Loucy (cell line): ENCODE data around the gene MEF2A.

Source experiments
- H2AFZ ChIP-seq: fragments of 200-600 bp; sonication (generic); 2 replicates; pipeline ENCODE4 v1.6.0; 2016; ENCODE audit warnings: antibody characterized with exemption, mild to moderate bottlenecking, low read length, moderate library complexity
- H3F3A ChIP-seq: fragments of 200-600 bp; 2 replicates; pipeline ENCODE4 v1.6.0; 2016; ENCODE audit warnings: antibody characterized with exemption, low read depth, mild to moderate bottlenecking
- H3K27me3 ChIP-seq: fragments of 200-600 bp; sonication (generic); 2 replicates; pipeline ENCODE4 v1.6.1; 2014; ENCODE audit warnings: low read length, mild to moderate bottlenecking; ENCODE audit not compliant: insufficient read depth, poor library complexity, severe bottlenecking
- H3K36me3 ChIP-seq: fragments of 200-600 bp; sonication (generic); 2 replicates; pipeline ENCODE4 v1.6.1; 2016; ENCODE audit warnings: low read length; ENCODE audit not compliant: insufficient read depth
- H3K4me1 ChIP-seq: fragments of 200-600 bp; sonication (generic); 2 replicates; pipeline ENCODE4 v1.5.1; 2014; ENCODE audit warnings: low read length, mild to moderate bottlenecking; ENCODE audit not compliant: insufficient read depth, poor library complexity, severe bottlenecking
- H3K4me2 ChIP-seq: fragments of 200-600 bp; sonication (generic); 2 replicates; pipeline ENCODE4 v1.6.0; 2014; ENCODE audit warnings: antibody characterized with exemption, low read length, low read depth, mild to moderate bottlenecking; ENCODE audit not compliant: poor library complexity, severe bottlenecking
- H3K4me3 ChIP-seq: fragments of 200-600 bp; sonication (generic); 2 replicates; pipeline ENCODE4 v1.5.1; 2014; ENCODE audit warnings: low read length, mild to moderate bottlenecking, mixed read lengths; ENCODE audit not compliant: poor library complexity, severe bottlenecking
- H3K79me2 ChIP-seq: fragments of 200-600 bp; sonication (generic); 2 replicates; pipeline ENCODE4 v1.6.1; 2014; ENCODE audit warnings: low read length; ENCODE audit not compliant: insufficient read depth
- H3K9ac ChIP-seq: fragments of 200-600 bp; sonication (generic); 2 replicates; pipeline ENCODE4 v1.6.0; 2014; ENCODE audit warnings: mild to moderate bottlenecking, low read depth, low read length, moderate library complexity; ENCODE audit not compliant: poor library complexity, severe bottlenecking
- H3K9me2 ChIP-seq: fragments of 200-600 bp; sonication (generic); replicated peaks from 2 replicates; pipeline ENCODE4 v1.6.1; 2016; ENCODE audit warnings: low read depth, low read length, mixed read lengths
- H3K9me3 ChIP-seq: fragments of 200-600 bp; sonication (generic); 2 replicates; pipeline ENCODE4 v1.6.1; 2014; ENCODE audit warnings: mild to moderate bottlenecking, antibody characterized with exemption, low read length, low read depth; ENCODE audit not compliant: insufficient read depth
- H4K20me1 ChIP-seq: fragments of 200-600 bp; sonication (generic); 2 replicates; pipeline ENCODE4 v1.6.0; 2014; ENCODE audit warnings: antibody characterized with exemption, low read length, mild to moderate bottlenecking; ENCODE audit not compliant: insufficient read depth, poor library complexity, severe bottlenecking
- EZH2phosphoT487 ChIP-seq: fragments of 200-600 bp; IDR thresholded peaks from 2 replicates; pipeline ENCODE4 v1.6.1; 2018; ENCODE audit warnings: antibody characterized with exemption, mild to moderate bottlenecking, moderate library complexity, borderline replicate concordance
- TF ChIP-seq, protein P1 (sequence below): fragments of 200-600 bp; sonication (generic); conservative IDR thresholded peaks from 2 replicates; pipeline ENCODE4 v1.5.1; 2014; ENCODE audit warnings: mild to moderate bottlenecking, antibody characterized with exemption, low read length

The MEF2A gene

DNA sequence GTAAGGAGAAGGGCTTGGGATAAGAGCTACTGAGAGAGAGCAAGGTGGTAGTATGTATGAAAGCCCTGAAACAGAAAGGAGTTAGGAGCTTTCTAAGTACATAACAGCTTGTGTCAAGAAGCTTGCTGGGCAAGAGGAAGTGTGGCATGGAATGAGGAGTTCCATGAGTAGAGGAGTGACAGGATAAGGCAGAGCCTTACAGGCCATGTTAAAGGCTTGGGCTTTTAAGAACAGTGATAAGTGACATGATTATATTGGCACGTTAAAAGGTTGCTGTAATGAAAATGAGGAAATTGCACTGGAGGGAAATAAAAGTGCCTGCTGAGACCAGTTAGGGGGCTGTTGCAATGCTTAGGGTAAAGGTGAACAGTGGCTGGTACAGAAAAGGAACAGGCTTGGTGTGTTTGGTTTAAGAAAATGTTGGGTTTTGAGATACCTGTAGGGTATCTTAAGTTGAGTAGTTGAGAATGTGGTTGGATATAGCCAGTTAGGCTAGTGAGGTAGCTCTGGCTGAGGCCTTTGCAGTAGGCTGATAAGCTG lies 49.0 kb downstream of the MEF2A start:
- Histone ChIP-seq H3K4me2 (peak overlapping the region; percentile 33), H3K27me3 (no peaks in the 10 kb centered on the region), H3K9me2 (no peaks in the 10 kb centered on the region), H3K9ac (no peak overlapping the region), H3K36me3 (no peaks in the 10 kb centered on the region), H3K79me2 (peaks cover 93% of the 10 kb centered on the region), H4K20me1 (peaks cover 45% of the 10 kb centered on the region), H3K9me3 (no peaks in the 10 kb centered on the region), H3F3A (no peaks in the 10 kb centered on the region), H2AFZ (no peak overlapping the region), H3K4me1 (peaks cover 31% of the 10 kb centered on the region), H3K4me3 (no peak overlapping the region)
- TF ChIP-seq, protein P1, sequence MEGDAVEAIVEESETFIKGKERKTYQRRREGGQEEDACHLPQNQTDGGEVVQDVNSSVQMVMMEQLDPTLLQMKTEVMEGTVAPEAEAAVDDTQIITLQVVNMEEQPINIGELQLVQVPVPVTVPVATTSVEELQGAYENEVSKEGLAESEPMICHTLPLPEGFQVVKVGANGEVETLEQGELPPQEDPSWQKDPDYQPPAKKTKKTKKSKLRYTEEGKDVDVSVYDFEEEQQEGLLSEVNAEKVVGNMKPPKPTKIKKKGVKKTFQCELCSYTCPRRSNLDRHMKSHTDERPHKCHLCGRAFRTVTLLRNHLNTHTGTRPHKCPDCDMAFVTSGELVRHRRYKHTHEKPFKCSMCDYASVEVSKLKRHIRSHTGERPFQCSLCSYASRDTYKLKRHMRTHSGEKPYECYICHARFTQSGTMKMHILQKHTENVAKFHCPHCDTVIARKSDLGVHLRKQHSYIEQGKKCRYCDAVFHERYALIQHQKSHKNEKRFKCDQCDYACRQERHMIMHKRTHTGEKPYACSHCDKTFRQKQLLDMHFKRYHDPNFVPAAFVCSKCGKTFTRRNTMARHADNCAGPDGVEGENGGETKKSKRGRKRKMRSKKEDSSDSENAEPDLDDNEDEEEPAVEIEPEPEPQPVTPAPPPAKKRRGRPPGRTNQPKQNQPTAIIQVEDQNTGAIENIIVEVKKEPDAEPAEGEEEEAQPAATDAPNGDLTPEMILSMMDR = no peak
- TF ChIP-seq EZH2phosphoT487 = no peak

DNA sequence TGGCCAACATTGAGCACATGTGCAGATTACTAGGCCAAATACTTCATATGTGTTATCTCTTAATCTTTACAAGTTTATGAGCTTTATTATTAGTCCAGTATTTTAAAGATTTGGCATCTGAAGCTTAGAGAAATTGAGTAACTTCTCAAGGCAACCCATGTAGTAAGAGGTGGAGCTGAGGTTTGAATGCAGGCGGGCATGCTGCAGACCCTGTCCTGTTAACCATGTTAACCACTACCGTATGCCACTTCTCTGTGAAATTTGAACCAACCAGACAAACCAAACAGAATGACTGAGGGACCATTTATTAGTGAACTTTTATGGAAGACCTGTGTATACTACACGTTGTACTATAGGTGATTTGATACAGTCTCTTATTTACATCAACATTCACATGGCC lies 49.7 kb downstream of the MEF2A start:
- Histone ChIP-seq H3K79me2 (peaks cover 97% of the 10 kb centered on the region), H4K20me1 (peaks cover 45% of the 10 kb centered on the region)
- TF ChIP-seq EZH2phosphoT487 = no peak
- TF ChIP-seq, protein P1 = no peak

DNA sequence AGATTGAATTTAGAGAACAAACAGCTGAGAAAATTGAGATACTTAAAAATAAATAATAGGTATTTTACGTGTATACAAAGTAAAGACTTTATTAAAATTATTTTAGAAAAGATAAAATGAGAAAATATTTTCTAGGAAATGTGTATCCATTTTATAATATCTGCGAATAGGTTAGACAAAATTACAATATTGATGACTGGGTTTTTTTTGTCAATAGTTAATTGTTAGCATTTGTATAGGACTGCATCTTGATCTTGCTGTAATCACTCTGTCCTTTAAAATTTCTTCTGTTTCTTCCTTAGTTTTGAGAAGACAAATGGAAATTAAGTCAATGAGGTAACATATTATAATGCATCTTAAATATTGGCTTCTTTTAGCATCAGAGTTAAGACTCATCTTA lies 50.3 kb downstream of the MEF2A start:
- no peak overlapping the region for H3K9ac ChIP-seq
- TF ChIP-seq, protein P1 = no peak
- no peak for TF ChIP-seq EZH2phosphoT487
- H3K9me3 ChIP-seq = no peaks in the 10 kb centered on the region
- no peak overlapping the region for H3K4me3 ChIP-seq
- no peaks in the 10 kb centered on the region for H3F3A ChIP-seq
- H3K4me2 ChIP-seq = no peak overlapping the region
- H4K20me1 ChIP-seq = peaks cover 45% of the 10 kb centered on the region
- no peak overlapping the region for H2AFZ ChIP-seq
- H3K27me3 ChIP-seq = no peaks in the 10 kb centered on the region
- peaks cover 97% of the 10 kb centered on the region for H3K79me2 ChIP-seq
- H3K36me3 ChIP-seq = peaks cover 3% of the 10 kb centered on the region; the same call in 1 of the 2 replicates
- H3K9me2 ChIP-seq = no peaks in the 10 kb centered on the region
- peaks cover 31% of the 10 kb centered on the region for H3K4me1 ChIP-seq

More for the DNA sequence above, 49.7 kb downstream of the MEF2A start:
- Histone ChIP-seq H3K4me3 (no peak overlapping the region), H3K4me1 (peaks cover 31% of the 10 kb centered on the region), H3K27me3 (no peaks in the 10 kb centered on the region), H3K9ac (no peak overlapping the region), H3K9me2 (no peaks in the 10 kb centered on the region), H3K36me3 (no peaks in the 10 kb centered on the region), H3F3A (no peaks in the 10 kb centered on the region), H3K9me3 (no peaks in the 10 kb centered on the region), H2AFZ (no peak overlapping the region), H3K4me2 (no peak overlapping the region)
